K562 (cell line): ENCODE measurements around the gene XRCC5. TPM values are rescaled to one million over a fixed set of nuclear protein-coding genes. Genes with fewer than 3 reads are reported as not detected.

Experiments
- KDM1A ChIP-seq, 2 experiments: fragments of 450-650 bp; IDR thresholded peaks; 2 replicates each; pipeline ENCODE4 v1.6.1; 2016; ENCODE audit warnings: mild to moderate bottlenecking in 2 of 2
- REST ChIP-seq, 2 experiments: fragments of 450-650 bp; formaldehyde crosslinking in 1 of 2; IDR thresholded peaks; 2 replicates each; pipeline versions ENCODE4 v1.4.0 to v1.6.1; 2014 to 2020; ENCODE audit warnings: mild to moderate bottlenecking in 2 of 2, borderline replicate concordance in 1 of 2, low read depth in 1 of 2
- polyA plus RNA-seq, 8 experiments: library from polyadenylated mRNA; depleted of rRNA in 4 of 8; stranded (reverse) in 5 of 8; unstranded in 3 of 8; fragments of >200 nt; fragmentation: Nextera tagmentation in 2 of 8; fragmentation: Illumina TruSeq in 1 of 8; extraction: Ambion mirVana in 2 of 8; extraction: Trizol in 1 of 8; gene quantifications; 2 replicates each; pipeline versions ENCODE4 v1.2.1 to v1.2.3, GENCODE V29; 2011 to 2014; ENCODE audit warnings: inconsistent platforms in 1 of 8, missing spikeins in 1 of 8
- total RNA-seq, 7 experiments: library from RNA; depleted of rRNA in 6 of 7; stranded (reverse); fragments of >200 nt in 6 of 7; fragmentation: Illumina TruSeq in 2 of 7; extraction: Trizol in 2 of 7; gene quantifications; 2 replicates each; pipeline versions ENCODE4 v1.2.1 to v1.2.3, GENCODE V29; 2011 to 2021; ENCODE audit warnings: low replicate concordance in 1 of 7

The XRCC5 gene
- total and polyA plus RNA-seq, 9 of the 15 experiments (the other 6 are each of a cell fraction or from before 2014, with no cell fraction given), result 168 to 551 (median 297) TPM

- TF ChIP-seq REST (IDR thresholded peaks at IDR 0.05; ENCODE audit: borderline replicate concordance), result peak; percentile 16; the same call in 1 of the 2 replicates
- no peak for TF ChIP-seq REST (CRISPR knock-in tag; IDR thresholded peaks at IDR 0.05; ENCODE audit: low read depth)
- peak in 1 of 2 experiments; percentile 43; a peak in 2 of 4 replicates for TF ChIP-seq KDM1A (IDR thresholded peaks at IDR 0.05)
Observed at GRCh38 chr2:216222650-216223352, 113.7 kb downstream of the XRCC5 start (continued).
